ENCODE results near the gene CHIT1. TPM values are rescaled to one million over a fixed set of nuclear protein-coding genes. Genes with fewer than 3 reads are reported as not detected.

CHIT1 gene
- total and polyA plus RNA-seq, 2 of the 13 experiments (the other 11 are each of a cell fraction or from before 2014, with no cell fraction given): not detected

GRCh38 chr1:203273206-203273868 lies 43.9 kb upstream of the CHIT1 start (continued):
- TF ChIP-seq GZF1 (CRISPR knock-in tag; IDR thresholded peaks at IDR 0.05): no peak
- peak; percentile 55 for TF ChIP-seq MAFF (IDR thresholded peaks at IDR 0.05; ENCODE audit: low read depth, low read length)
- TF ChIP-seq ZNF253 (CRISPR knock-in tag; IDR thresholded peaks at IDR 0.05; ENCODE audit: borderline replicate concordance): 0 out of 2 replicates have a peak, but pooled peaks have one; percentile 43
- no peak for TF ChIP-seq KAT7 (CRISPR knock-in tag; IDR thresholded peaks at IDR 0.05; ENCODE audit: borderline replicate concordance)
- peak; percentile 31; the same call in 1 of the 2 replicates for TF ChIP-seq TFAP4 (IDR thresholded peaks at IDR 0.05; ENCODE audit: borderline replicate concordance, low read depth)
- no peak for TF ChIP-seq MBD4 (IDR thresholded peaks at IDR 0.05; ENCODE audit: borderline replicate concordance, low read length)
- TF ChIP-seq ZNF331 (CRISPR knock-in tag; IDR thresholded peaks at IDR 0.05): peak; percentile 31; the same call in 1 of the 2 replicates
- peak; percentile 73; the same call in 1 of the 2 replicates for TF ChIP-seq ZFP36L1 (CRISPR knock-in tag; IDR thresholded peaks at IDR 0.05)
- TF ChIP-seq ZBED4 (CRISPR knock-in tag; IDR thresholded peaks at IDR 0.05; ENCODE audit: borderline replicate concordance): 0 out of 2 replicates have a peak, but pooled peaks have one; percentile 33
- TF ChIP-seq REPIN1 (CRISPR knock-in tag; IDR thresholded peaks at IDR 0.05; ENCODE audit: borderline replicate concordance, low read depth): 0 out of 2 replicates have a peak, but pooled peaks have one; percentile 28
- no peak for TF ChIP-seq TGIF2 (CRISPR knock-in tag; IDR thresholded peaks at IDR 0.05)
- TF ChIP-seq LCORL (IDR thresholded peaks at IDR 0.05): no peak
- TF ChIP-seq LCORL (CRISPR knock-in tag; IDR thresholded peaks at IDR 0.05): peak; percentile 79; the same call in 1 of the 2 replicates
- 0 out of 2 replicates have a peak, but pooled peaks have one; percentile 34 for TF ChIP-seq TSC22D2 (CRISPR knock-in tag; IDR thresholded peaks at IDR 0.05; ENCODE audit: borderline replicate concordance)
- no peak for TF ChIP-seq SKIL (CRISPR knock-in tag; IDR thresholded peaks at IDR 0.05; ENCODE audit: borderline replicate concordance)
- TF ChIP-seq RXRB (CRISPR knock-in tag; IDR thresholded peaks at IDR 0.05; ENCODE audit: borderline replicate concordance): peak; percentile 20; the same call in 1 of the 2 replicates
- peak in 1 of 2 experiments; percentile 48; a peak in 1 of 4 replicates for TF ChIP-seq KLF16 (CRISPR knock-in tag; IDR thresholded peaks at IDR 0.05)
- no peak for TF ChIP-seq ZBTB20 (CRISPR knock-in tag; IDR thresholded peaks at IDR 0.05; ENCODE audit: borderline replicate concordance, low read depth)
- TF ChIP-seq NFIC (IDR thresholded peaks at IDR 0.05; ENCODE audit: low read length): no peak
- peak; percentile 45; the same call in 1 of the 2 replicates for TF ChIP-seq GATAD2A (CRISPR knock-in tag; IDR thresholded peaks at IDR 0.05)
- TF ChIP-seq ZBTB3 (CRISPR knock-in tag; IDR thresholded peaks at IDR 0.05; ENCODE audit: borderline replicate concordance, low read depth): no peak
- TF ChIP-seq ATF2 (CRISPR knock-in tag; IDR thresholded peaks at IDR 0.05): peak; percentile 42; the same call in 1 of the 2 replicates

All from HepG2 (cell line).